Lower lobe of right lung (tissue), 2 donors: ENCODE measurements around the gene XYLB. TPM values are rescaled to one million over a fixed set of nuclear protein-coding genes. Genes with fewer than 3 reads are reported as not detected.

Source experiments
- ATAC-seq, 2 donors: fragments of 200-7000 bp; cut with Tn5 transposase; one replicate each; pipeline ENCODE4 v1.9.1; 2020 to 2022; ENCODE audit warnings: mild to moderate bottlenecking in 2 of 2, moderate library complexity in 2 of 2
- DNase-seq: peaks from one replicate; pipeline ENCODE4 v3.0.0-alpha.2; 2020
- H3K27ac ChIP-seq: fragments of 200-600 bp; one replicate; pipeline ENCODE4 v1.8.0; 2022
- H3K27me3 ChIP-seq: fragments of 200-600 bp; one replicate; pipeline ENCODE4 v1.8.0; 2022; ENCODE audit warnings: low read depth
- H3K36me3 ChIP-seq: fragments of 200-600 bp; one replicate; pipeline ENCODE4 v1.8.0; 2022; ENCODE audit warnings: mild to moderate bottlenecking
- H3K4me1 ChIP-seq: fragments of 200-600 bp; one replicate; pipeline ENCODE4 v1.8.0; 2022
- H3K4me3 ChIP-seq: fragments of 200-600 bp; one replicate; pipeline ENCODE4 v1.8.0; 2022; ENCODE audit warnings: mild to moderate bottlenecking
- H3K9me3 ChIP-seq: fragments of 200-600 bp; one replicate; pipeline ENCODE4 v1.8.0; 2022
- intact Hi-C: fragments of 100-400 bp; cut with DNase I; formaldehyde crosslinking; loops from one replicate; pipeline ENCODE4 v1.11.0; 2022
- total RNA-seq: library from RNA; stranded (reverse); fragmentation: NEBNext Ultra II Directional; extraction: Animal tissue kit (Norgen Biotek cat#: 25700); gene quantifications from one replicate; pipeline ENCODE4 v1.2.1, GENCODE V29; 2021
- TF ChIP-seq, protein P1 (sequence below): fragments of 200-600 bp; IDR thresholded peaks from one replicate; pipeline ENCODE4 v1.8.0; 2022; ENCODE audit warnings: antibody characterized with exemption, mild to moderate bottlenecking
- donor health status: DM: no; HTN: yes; CAD: no; lungs with severe emphysema.

Gene XYLB
- total RNA-seq, 1 donor from 2014 or later, result 2.7 TPM

DNA sequence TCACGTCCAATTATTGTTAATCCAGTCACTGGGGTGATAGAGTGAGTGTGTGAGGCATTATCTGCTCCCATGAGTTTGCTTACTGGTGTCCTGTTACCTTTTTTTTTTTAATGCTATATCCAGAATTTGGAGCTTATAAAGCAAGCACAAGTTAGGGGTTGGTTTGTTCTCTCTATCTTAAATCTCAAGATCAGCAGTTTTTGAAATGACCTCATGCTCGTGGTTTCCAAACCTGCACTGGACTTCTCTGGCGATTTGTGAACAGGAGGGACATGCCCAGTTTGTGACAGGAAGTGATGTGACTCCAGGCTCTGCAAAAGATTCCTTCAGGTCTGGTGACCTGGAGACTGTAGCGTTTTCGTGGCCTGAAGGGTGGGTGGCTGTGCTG is 25.6 kb downstream of the XYLB start:
- DNase-seq (no peak), ATAC-seq (no peak)
- Histone ChIP-seq H3K4me1 (no peaks in the 10 kb centered on the region), H3K27ac (no peak overlapping the region), H3K9me3 (no peaks in the 10 kb centered on the region), H3K27me3 (no peaks in the 10 kb centered on the region), H3K36me3 (peaks cover 5% of the 10 kb centered on the region), H3K4me3 (no peak overlapping the region)
- TF ChIP-seq, protein P1, sequence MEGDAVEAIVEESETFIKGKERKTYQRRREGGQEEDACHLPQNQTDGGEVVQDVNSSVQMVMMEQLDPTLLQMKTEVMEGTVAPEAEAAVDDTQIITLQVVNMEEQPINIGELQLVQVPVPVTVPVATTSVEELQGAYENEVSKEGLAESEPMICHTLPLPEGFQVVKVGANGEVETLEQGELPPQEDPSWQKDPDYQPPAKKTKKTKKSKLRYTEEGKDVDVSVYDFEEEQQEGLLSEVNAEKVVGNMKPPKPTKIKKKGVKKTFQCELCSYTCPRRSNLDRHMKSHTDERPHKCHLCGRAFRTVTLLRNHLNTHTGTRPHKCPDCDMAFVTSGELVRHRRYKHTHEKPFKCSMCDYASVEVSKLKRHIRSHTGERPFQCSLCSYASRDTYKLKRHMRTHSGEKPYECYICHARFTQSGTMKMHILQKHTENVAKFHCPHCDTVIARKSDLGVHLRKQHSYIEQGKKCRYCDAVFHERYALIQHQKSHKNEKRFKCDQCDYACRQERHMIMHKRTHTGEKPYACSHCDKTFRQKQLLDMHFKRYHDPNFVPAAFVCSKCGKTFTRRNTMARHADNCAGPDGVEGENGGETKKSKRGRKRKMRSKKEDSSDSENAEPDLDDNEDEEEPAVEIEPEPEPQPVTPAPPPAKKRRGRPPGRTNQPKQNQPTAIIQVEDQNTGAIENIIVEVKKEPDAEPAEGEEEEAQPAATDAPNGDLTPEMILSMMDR, result no peak
- intact Hi-C loops, result no loop called here

GRCh38 chr3:38374221-38374620 is 27.6 kb downstream of the XYLB start:
- Histone ChIP-seq H3K27ac (no peak overlapping the region), H3K4me3 (no peak overlapping the region), H3K27me3 (no peaks in the 10 kb centered on the region), H3K9me3 (no peaks in the 10 kb centered on the region), H3K4me1 (no peaks in the 10 kb centered on the region), H3K36me3 (peaks cover 12% of the 10 kb centered on the region)
- intact Hi-C loops, result no loop called here
- ATAC-seq (no peak), DNase-seq (no peak)
- TF ChIP-seq, protein P1, result no peak

- Histone ChIP-seq H3K36me3 (peaks cover 17% of the 10 kb centered on the region), H3K27me3 (no peaks in the 10 kb centered on the region), H3K4me3 (no peak overlapping the region), H3K9me3 (no peaks in the 10 kb centered on the region), H3K27ac (no peak overlapping the region), H3K4me1 (no peaks in the 10 kb centered on the region)
- intact Hi-C loops, result no loop called here
- no peak for ATAC-seq
- DNase-seq, result no peak
- TF ChIP-seq, protein P1, result no peak
These were observed 28.5 kb downstream of the XYLB start for GRCh38 chr3:38375072-38375471.

DNA sequence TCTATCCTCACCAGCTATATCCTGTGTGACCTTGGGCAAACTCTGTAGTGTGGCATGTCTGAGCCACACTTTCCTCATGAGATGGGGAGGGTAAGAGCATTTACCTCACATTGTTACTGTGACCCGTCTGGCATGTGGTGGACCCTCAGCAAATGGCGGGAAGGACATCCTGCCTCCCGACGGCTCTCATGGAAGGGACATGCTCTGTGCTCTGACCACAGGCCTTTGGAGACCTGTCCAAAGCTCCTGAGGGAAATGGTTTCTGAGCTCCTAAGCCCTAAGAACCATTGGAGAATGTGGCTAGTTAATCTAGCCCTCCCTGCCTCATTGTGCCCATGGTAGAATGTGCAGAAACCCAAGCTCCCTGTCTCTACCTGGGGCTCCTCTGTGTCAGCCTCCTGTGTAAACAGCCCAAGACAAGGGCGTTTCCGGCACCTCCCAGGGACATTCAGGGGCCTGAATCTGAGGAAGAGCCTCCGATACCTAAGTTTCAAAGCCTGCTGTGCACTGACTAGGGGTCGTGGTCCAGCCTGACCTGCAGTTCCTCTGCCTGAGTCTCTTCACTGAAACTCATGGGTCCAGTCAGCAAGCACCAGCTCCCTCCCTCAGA is 29.0 kb downstream of the XYLB start:
- no peaks in the 10 kb centered on the region for H3K4me1 ChIP-seq
- no peak for ATAC-seq

GRCh38 chr3:38376098-38376816 is 29.7 kb downstream of the XYLB start:
- no peak for DNase-seq
- H3K27me3 ChIP-seq, result no peaks in the 10 kb centered on the region
- no peaks in the 10 kb centered on the region for H3K9me3 ChIP-seq
- intact Hi-C loops, result no loop called here
- peaks cover 17% of the 10 kb centered on the region for H3K36me3 ChIP-seq
- no peak for ATAC-seq
- no peak overlapping the region for H3K27ac ChIP-seq
- no peaks in the 10 kb centered on the region for H3K4me1 ChIP-seq
- TF ChIP-seq, protein P1, result no peak
- H3K4me3 ChIP-seq, result no peak overlapping the region

More for the DNA sequence above, 29.0 kb downstream of the XYLB start:
- Histone ChIP-seq H3K27me3 (no peaks in the 10 kb centered on the region), H3K9me3 (no peaks in the 10 kb centered on the region), H3K36me3 (peaks cover 17% of the 10 kb centered on the region), H3K27ac (no peak overlapping the region), H3K4me3 (no peak overlapping the region)
- intact Hi-C loops, result no loop called here
- no peak for DNase-seq
- TF ChIP-seq, protein P1, result no peak
